SK-N-SH (cell line): ENCODE measurements around the gene P2RY14. TPM values are rescaled to one million over a fixed set of nuclear protein-coding genes. Genes with fewer than 3 reads are reported as not detected.

Source experiments
- CTCF ChIA-PET: fragments of 300-600, 350-600 bp; formaldehyde crosslinking; extraction: SDS; loops from one replicate; lab custom pipeline; 2021; lab: Yijun Ruan, JAX
- POLR2A ChIA-PET: fragments of 350-600 bp; sonication (Branson Sonifier 250); formaldehyde crosslinking; extraction: SDS; loops from one replicate; lab custom pipeline; 2020; ENCODE audit warnings: antibody characterized with exemption, inconsistent platforms; lab: Yijun Ruan, JAX
- DNase-seq: peaks from one replicate; pipeline ENCODE4 v3.0.0; 2012
- H2AFZ ChIP-seq: fragments of 200-600 bp; sonication (generic); 2 replicates; pipeline ENCODE4 v1.8.1; 2016; ENCODE audit warnings: antibody characterized with exemption, mild to moderate bottlenecking, low read depth
- H3F3A ChIP-seq: fragments of 200-600 bp; sonication (generic); replicated peaks from 2 replicates; pipeline ENCODE3; 2016; ENCODE audit warnings: antibody characterized with exemption, mild to moderate bottlenecking; ENCODE audit not compliant: insufficient read depth
- H3K27ac ChIP-seq, 2 experiments: fragments of 200-500 bp in 1 of 2; fragments of 200-600 bp in 1 of 2; sonication (Bioruptor generic) in 1 of 2; sonication (generic), shearing (Covaris generic) in 1 of 2; 2 replicates each; pipeline versions ENCODE4 v1.5.1 to v1.6.1; 2014 to 2016; ENCODE audit warnings: low read depth in 2 of 2, inconsistent platforms in 1 of 2, low read length in 1 of 2, mild to moderate bottlenecking in 1 of 2, mixed read lengths in 1 of 2
- H3K27me3 ChIP-seq: fragments of 200-600 bp; sonication (generic), shearing (Covaris generic); 2 replicates; pipeline ENCODE4 v1.6.1; 2016; ENCODE audit warnings: mixed run types; ENCODE audit not compliant: insufficient read depth
- H3K36me3 ChIP-seq, 2 experiments: fragments of 200-500 bp in 1 of 2; fragments of 200-600 bp in 1 of 2; sonication (Bioruptor generic) in 1 of 2; sonication (generic) in 1 of 2; replicated peaks in 1 of 2; 2 replicates each; pipeline versions ENCODE3 to v1.5.1; 2014 to 2016; ENCODE audit warnings: low read length in 1 of 2, mild to moderate bottlenecking in 1 of 2; ENCODE audit not compliant: insufficient read depth in 2 of 2, control insufficient read depth in 1 of 2
- H3K4me1 ChIP-seq, 2 experiments: fragments of 200-500 bp in 1 of 2; fragments of 200-600 bp in 1 of 2; sonication (Bioruptor generic) in 1 of 2; sonication (generic), shearing (Covaris generic) in 1 of 2; 2 replicates each; pipeline versions ENCODE4 v1.5.1 to v1.6.1; 2014 to 2016; ENCODE audit warnings: low read depth in 1 of 2, low read length in 1 of 2, mixed run types in 1 of 2; ENCODE audit not compliant: insufficient read depth in 2 of 2, control insufficient read depth in 1 of 2
- H3K4me2 ChIP-seq: fragments of 200-600 bp; sonication (generic), shearing (Covaris generic); 2 replicates; pipeline ENCODE4 v1.6.1; 2017; ENCODE audit warnings: mixed run types
- H3K4me3 ChIP-seq, 2 experiments: fragments of 200-500 bp in 1 of 2; fragments of 200-600 bp in 1 of 2; sonication (Bioruptor generic) in 1 of 2; sonication (generic), shearing (Covaris generic) in 1 of 2; 2 replicates each; pipeline versions ENCODE4 v1.5.1 to v1.8.1; 2014 to 2016; ENCODE audit warnings: low read depth in 2 of 2, inconsistent platforms in 1 of 2, low read length in 1 of 2, mild to moderate bottlenecking in 1 of 2, mixed read lengths in 1 of 2, moderate library complexity in 1 of 2
- H3K79me2 ChIP-seq: fragments of 200-600 bp; sonication (generic); 2 replicates; pipeline ENCODE4 v1.8.1; 2017; ENCODE audit warnings: mild to moderate bottlenecking; ENCODE audit not compliant: insufficient read depth
- H3K9ac ChIP-seq: fragments of 200-600 bp; sonication (generic); 2 replicates; pipeline ENCODE4 v1.6.1; 2017; ENCODE audit warnings: mixed run types
- H3K9me2 ChIP-seq: fragments of 200-600 bp; sonication (generic); 2 replicates; pipeline ENCODE4 v1.6.1; 2017; ENCODE audit warnings: mixed run types
- H3K9me3 ChIP-seq: fragments of 200-600 bp; sonication (generic); 2 replicates; pipeline ENCODE4 v1.6.1; 2017; ENCODE audit warnings: mixed run types, mild to moderate bottlenecking, moderate library complexity
- H4K20me1 ChIP-seq: fragments of 200-600 bp; sonication (generic); 2 replicates; pipeline ENCODE4 v1.6.1; 2017; ENCODE audit warnings: mild to moderate bottlenecking, mixed run types; ENCODE audit not compliant: insufficient read depth
- ELF1 ChIP-seq: IDR thresholded peaks from 2 replicates; pipeline ENCODE4 v1.4.0; 2012
- FOSL2 ChIP-seq: IDR thresholded peaks from 2 replicates; pipeline ENCODE4 v1.4.0; 2012; ENCODE audit warnings: low read depth, mild to moderate bottlenecking, moderate library complexity, borderline replicate concordance
- JUND ChIP-seq: IDR thresholded peaks from 2 replicates; pipeline ENCODE4 v1.4.0; 2012
- MXI1 ChIP-seq: IDR thresholded peaks from 2 replicates; pipeline ENCODE4 v1.6.1; 2012; ENCODE audit warnings: mild to moderate bottlenecking, low read depth, low read length, improper control_type of control experiment
- NFIC ChIP-seq: IDR thresholded peaks from 2 replicates; pipeline ENCODE4 v1.4.0; 2012; ENCODE audit warnings: borderline replicate concordance
- NRF1 ChIP-seq: IDR thresholded peaks from 2 replicates; pipeline ENCODE4 v1.6.1; 2012; ENCODE audit warnings: low read depth, mild to moderate bottlenecking, low read length
- POLR2AphosphoS5 ChIP-seq: IDR thresholded peaks from 2 replicates; pipeline ENCODE4 v1.6.1; 2012; ENCODE audit warnings: low read depth, low read length
- RFX5 ChIP-seq: IDR thresholded peaks from 2 replicates; pipeline ENCODE4 v1.6.1; 2012; ENCODE audit warnings: mild to moderate bottlenecking, improper control_type of control experiment, low read length
- TCF12 ChIP-seq: IDR thresholded peaks from 2 replicates; pipeline ENCODE4 v1.4.0; 2012
- USF1 ChIP-seq: IDR thresholded peaks from 2 replicates; pipeline ENCODE4 v1.4.0; 2012; ENCODE audit warnings: low read depth, borderline replicate concordance
- USF2 ChIP-seq: fragments of 150-350 bp; IDR thresholded peaks from 2 replicates; pipeline ENCODE4 v1.6.1; 2017; ENCODE audit warnings: antibody characterized with exemption, low read length, low read depth, borderline replicate concordance
- YY1 ChIP-seq: IDR thresholded peaks from 2 replicates; pipeline ENCODE4 v1.4.0; 2012; ENCODE audit warnings: low read depth, mild to moderate bottlenecking
- WGBS: methylation state at CpG from one replicate; pipeline ENCODE4 v1.1.6; 2017; ENCODE audit warnings: low lambda C conversion rate; 5-methylcytosine and 5-hydroxymethylcytosine counted together
- polyA plus RNA-seq, 3 experiments: library from polyadenylated mRNA; depleted of rRNA; stranded (reverse); fragments of >200 nt; gene quantifications; 2 replicates each; pipeline ENCODE4 v1.2.3, GENCODE V29; 2012

P2RY14 gene
- polyA plus RNA-seq, 1 of the 3 experiments (the other 2 are of a cell fraction), result not detected

- Histone ChIP-seq H3K4me1 (peaks cover 0 to 6% of the 10 kb centered on the region in 2 experiments; a peak in 2 of 4 replicates), H3K27me3 (peaks cover 4% of the 10 kb centered on the region; the same call in 1 of the 2 replicates), H3K36me3 (no peaks in the 10 kb centered on the region), H4K20me1 (no peaks in the 10 kb centered on the region), H3K79me2 (no peaks in the 10 kb centered on the region), H3K4me3 (no peak overlapping the region), H3K9me2 (no peaks in the 10 kb centered on the region), H3K4me2 (no peak overlapping the region), H3K9me3 (no peaks in the 10 kb centered on the region), H3F3A (no peaks in the 10 kb centered on the region), H3K9ac (no peak overlapping the region), H2AFZ (no peak overlapping the region), H3K27ac (no peak overlapping the region)
- DNase-seq, result no peak
- CTCF ChIA-PET, result no interaction called here
- POLR2A ChIA-PET, result no interaction called here
- TF ChIP-seq FOSL2, result no peak
- no peak for TF ChIP-seq JUND
- TF ChIP-seq USF2, result no peak
- TF ChIP-seq NRF1, result no peak
- TF ChIP-seq NFIC, result no peak
- no peak for TF ChIP-seq RFX5
- TF ChIP-seq ELF1, result no peak
- TF ChIP-seq POLR2AphosphoS5, result no peak
- WGBS, result 69% methylated on average over 5 of the region's 5 CpGs
Measured at GRCh38 chr3:151265166-151265565, 13.2 kb downstream of the P2RY14 start.

GRCh38 chr3:151264605-151265004 is 13.7 kb downstream of the P2RY14 start:
- 75% methylated on average over 1 of the region's 1 CpG for WGBS
- TF ChIP-seq USF1 (no peak), TCF12 (no peak), YY1 (no peak), MXI1 (no peak)
- Histone ChIP-seq H3K4me2 (no peak overlapping the region), H4K20me1 (no peaks in the 10 kb centered on the region), H3K79me2 (no peaks in the 10 kb centered on the region), H3K36me3 (no peaks in the 10 kb centered on the region), H2AFZ (no peak overlapping the region), H3K4me3 (no peak overlapping the region), H3K4me1 (peaks cover 0 to 6% of the 10 kb centered on the region in 2 experiments; a peak in 2 of 4 replicates), H3K27ac (no peak overlapping the region), H3K9me2 (no peaks in the 10 kb centered on the region), H3K9me3 (no peaks in the 10 kb centered on the region), H3F3A (no peaks in the 10 kb centered on the region), H3K9ac (no peak overlapping the region), H3K27me3 (peaks cover 8% of the 10 kb centered on the region)
- DNase-seq, result no peak
- ChIA-PET POLR2A (no interaction called here), CTCF (interaction anchor here (2.2 kb wide), 1 partner anchor 97 kb away, joined by 6 read pairs; no protein-coding TSS in a partner anchor)
